Testis (tissue), 2 donors: ENCODE results near the gene IMPG2.

ENCODE experiments used
- POLR2A ChIP-seq: fragments of 450-650 bp; IDR thresholded peaks from one replicate; pipeline ENCODE4 v1.6.1; 2017; ENCODE audit warnings: antibody characterized with exemption, mild to moderate bottlenecking, moderate library complexity
- TF ChIP-seq, protein P1 (sequence below), 3 experiments: fragments of 450-650 bp in 2 of 3; fragments of 200-600 bp in 1 of 3; sonication (generic) in 1 of 3; IDR thresholded peaks; one replicate each; pipeline ENCODE4 v1.5.1; 2016 to 2019; ENCODE audit warnings: antibody characterized with exemption in 3 of 3, mild to moderate bottlenecking in 2 of 3, moderate library complexity in 1 of 3

DNA sequence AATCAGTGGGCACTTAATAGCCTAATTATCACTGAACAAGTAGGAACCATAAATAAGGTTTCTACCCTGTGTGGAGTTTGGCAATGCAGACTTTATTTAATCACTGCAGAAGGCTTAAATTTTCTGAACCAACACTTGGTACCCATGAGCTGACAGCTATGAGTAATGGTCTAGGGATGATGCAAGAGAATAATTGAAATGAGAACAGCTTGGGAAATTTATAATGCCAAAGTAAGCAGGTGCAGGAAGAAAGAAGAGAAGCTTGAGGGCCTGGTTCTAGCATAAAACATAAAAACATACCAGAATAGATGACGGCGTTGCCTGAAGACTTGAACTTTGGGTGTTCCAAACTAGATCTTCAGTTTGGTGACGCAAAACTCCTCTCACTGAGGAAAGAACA is 67.0 kb downstream of the IMPG2 start:
- TF ChIP-seq, protein P1, sequence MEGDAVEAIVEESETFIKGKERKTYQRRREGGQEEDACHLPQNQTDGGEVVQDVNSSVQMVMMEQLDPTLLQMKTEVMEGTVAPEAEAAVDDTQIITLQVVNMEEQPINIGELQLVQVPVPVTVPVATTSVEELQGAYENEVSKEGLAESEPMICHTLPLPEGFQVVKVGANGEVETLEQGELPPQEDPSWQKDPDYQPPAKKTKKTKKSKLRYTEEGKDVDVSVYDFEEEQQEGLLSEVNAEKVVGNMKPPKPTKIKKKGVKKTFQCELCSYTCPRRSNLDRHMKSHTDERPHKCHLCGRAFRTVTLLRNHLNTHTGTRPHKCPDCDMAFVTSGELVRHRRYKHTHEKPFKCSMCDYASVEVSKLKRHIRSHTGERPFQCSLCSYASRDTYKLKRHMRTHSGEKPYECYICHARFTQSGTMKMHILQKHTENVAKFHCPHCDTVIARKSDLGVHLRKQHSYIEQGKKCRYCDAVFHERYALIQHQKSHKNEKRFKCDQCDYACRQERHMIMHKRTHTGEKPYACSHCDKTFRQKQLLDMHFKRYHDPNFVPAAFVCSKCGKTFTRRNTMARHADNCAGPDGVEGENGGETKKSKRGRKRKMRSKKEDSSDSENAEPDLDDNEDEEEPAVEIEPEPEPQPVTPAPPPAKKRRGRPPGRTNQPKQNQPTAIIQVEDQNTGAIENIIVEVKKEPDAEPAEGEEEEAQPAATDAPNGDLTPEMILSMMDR (IDR thresholded peaks at IDR 0.05): no peak
- TF ChIP-seq POLR2A: no peak
